ENCODE measurements around the gene TCF3.
"Not testable (repeated sequence)": the region's sequence is repeated elsewhere in the genome, so short reads cannot be mapped to it uniquely, and the experiment has no call there.

TCF3 gene

DNA sequence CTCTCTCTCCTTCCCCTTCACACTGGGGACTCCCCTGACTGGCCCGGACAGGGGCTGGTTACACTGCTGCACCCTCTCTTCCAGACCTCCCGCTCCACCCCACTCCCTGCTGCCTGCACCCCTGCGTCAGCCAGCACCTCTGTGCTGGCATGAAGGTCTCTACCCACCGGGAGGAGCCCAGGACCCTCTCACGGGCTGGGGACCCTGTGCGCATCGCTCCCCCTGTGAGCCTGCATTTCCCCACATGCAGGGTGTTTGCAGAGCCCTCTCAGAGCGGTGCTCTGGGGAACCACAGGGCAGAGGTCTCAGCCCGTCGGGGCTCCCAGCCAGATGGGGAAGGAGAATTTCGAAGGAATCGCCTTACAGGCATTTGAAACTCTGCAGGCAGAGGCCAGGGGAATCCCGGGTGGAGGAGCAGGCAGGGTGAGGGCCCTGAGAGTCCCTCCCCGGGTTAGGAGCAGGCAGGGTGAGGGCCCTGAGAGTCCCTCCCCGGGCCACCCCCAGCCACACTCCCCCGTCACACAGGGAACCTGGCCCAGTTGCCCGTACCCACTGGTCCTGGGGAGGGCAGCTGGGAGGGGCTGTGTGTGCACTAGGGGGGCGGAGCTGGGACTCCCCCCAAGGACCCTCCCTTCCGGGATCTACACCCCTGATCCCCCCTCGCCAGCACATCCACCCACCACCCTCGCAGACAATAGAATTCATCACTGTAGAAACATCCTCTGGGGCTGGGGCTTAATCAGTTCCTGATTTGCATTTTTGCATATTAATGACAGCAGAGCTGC is 16.3 kb upstream of the TCF3 start:
- H3K27ac ChIP-seq (ENCODE audit: low read depth, low read length), result no peak overlapping the region

DNA sequence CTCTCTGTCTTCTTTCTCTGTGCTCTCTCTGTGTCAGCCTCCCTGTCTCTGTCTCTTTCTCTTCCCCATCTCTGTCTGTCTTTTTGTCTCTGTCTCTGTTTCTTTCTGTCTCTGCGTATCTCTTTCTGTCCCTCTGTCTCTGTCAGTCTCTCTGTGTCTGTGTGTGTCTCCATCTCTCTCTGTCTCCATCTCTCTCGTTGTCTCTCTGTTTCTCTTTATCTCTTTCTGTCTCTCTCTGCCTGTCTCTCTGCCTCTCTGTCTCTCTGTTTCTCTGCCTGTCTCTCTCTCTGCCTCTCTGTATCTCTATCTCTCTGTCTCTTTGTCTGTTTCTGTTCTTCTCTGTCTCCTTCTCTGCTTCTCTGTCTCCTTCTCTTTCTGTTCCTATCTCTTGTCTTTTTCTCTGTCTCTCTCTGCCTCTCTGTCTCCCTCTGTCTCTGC is 15.7 kb upstream of the TCF3 start:
- Histone ChIP-seq H3K27ac (ENCODE audit: low read depth, low read length) (no peak overlapping the region), H3K4me3 (ENCODE audit: low read length) (no peak overlapping the region), H3K36me3 (ENCODE audit: control insufficient read depth, insufficient read depth, low read length) (no peaks in the 10 kb centered on the region), H3K27me3 (ENCODE audit: control insufficient read depth, insufficient read depth, low read length) (peaks cover 7% of the 10 kb centered on the region), H3K4me1 (ENCODE audit: control insufficient read depth, insufficient read depth, low read length) (no peaks in the 10 kb centered on the region), H3K9ac (ENCODE audit: low read length) (no peak overlapping the region)

More for the DNA sequence above, 16.3 kb upstream of the TCF3 start:
- Histone ChIP-seq H3K9ac (ENCODE audit: low read length) (no peak overlapping the region), H3K36me3 (ENCODE audit: control insufficient read depth, insufficient read depth, low read length) (no peaks in the 10 kb centered on the region), H3K27me3 (ENCODE audit: control insufficient read depth, insufficient read depth, low read length) (peaks cover 12% of the 10 kb centered on the region), H3K4me3 (ENCODE audit: low read length) (no peak overlapping the region), H3K4me1 (ENCODE audit: control insufficient read depth, insufficient read depth, low read length) (no peaks in the 10 kb centered on the region)

DNA sequence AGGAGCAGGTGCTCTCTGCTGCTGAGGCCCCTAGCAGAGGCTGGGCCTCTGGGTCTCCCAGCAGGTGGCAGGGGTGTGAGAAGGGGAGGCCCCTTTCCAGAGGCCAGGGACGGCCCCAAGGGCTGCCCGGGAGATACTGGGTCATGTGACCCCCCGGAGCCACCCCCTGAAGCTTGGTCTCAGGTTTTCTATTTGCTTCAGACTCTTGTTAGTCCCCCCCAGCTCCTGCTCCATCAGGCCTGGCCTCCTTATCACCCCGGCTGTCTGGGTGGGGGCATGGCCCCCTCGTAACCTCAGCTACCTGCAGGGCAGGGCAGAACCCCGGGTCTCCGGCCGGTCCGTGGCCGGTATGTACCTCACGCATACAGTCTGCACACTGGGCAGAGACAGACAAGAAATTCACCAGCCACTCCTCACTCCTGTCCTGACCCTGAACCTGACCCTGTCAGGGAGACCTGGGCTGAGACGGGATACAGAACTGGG is 13.2 kb upstream of the TCF3 start:
- Histone ChIP-seq H3K27me3 (ENCODE audit: control insufficient read depth, insufficient read depth, low read length) (peaks cover 7% of the 10 kb centered on the region), H3K9ac (ENCODE audit: low read length) (no peak overlapping the region), H3K4me3 (ENCODE audit: low read length) (no peak overlapping the region), H3K36me3 (ENCODE audit: control insufficient read depth, insufficient read depth, low read length) (no peaks in the 10 kb centered on the region), H3K27ac (ENCODE audit: low read depth, low read length) (no peak overlapping the region), H3K4me1 (ENCODE audit: control insufficient read depth, insufficient read depth, low read length) (no peaks in the 10 kb centered on the region)

DNA sequence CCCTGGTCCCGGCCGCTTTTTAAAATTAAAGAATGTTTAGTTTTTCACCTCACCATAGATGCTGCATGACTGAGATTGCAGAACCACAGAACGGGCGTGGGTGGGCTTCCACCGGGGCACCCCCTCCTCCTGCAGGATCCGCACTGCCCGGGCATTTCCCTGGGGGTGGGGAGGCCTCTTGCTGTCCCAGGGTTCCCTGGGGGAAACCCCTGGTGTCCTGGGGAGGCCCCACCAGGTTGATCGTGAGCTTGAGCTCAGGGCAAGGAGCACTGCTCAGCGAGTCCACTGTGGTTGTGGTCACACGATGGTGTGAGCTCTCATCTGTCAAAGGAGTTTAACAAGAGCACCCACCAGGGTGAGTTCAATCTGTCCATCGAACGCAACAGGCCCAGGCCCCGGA is 11.4 kb upstream of the TCF3 start:
- H3K27ac ChIP-seq (ENCODE audit: low read depth, low read length), result no peak overlapping the region
- no peak overlapping the region for H3K4me3 ChIP-seq (ENCODE audit: low read length)
- no peaks in the 10 kb centered on the region for H3K36me3 ChIP-seq (ENCODE audit: control insufficient read depth, insufficient read depth, low read length)
- H3K27me3 ChIP-seq (ENCODE audit: control insufficient read depth, insufficient read depth, low read length), result peaks cover 7% of the 10 kb centered on the region
- H3K9ac ChIP-seq (ENCODE audit: low read length), result no peak overlapping the region
- no peaks in the 10 kb centered on the region for H3K4me1 ChIP-seq (ENCODE audit: control insufficient read depth, insufficient read depth, low read length)

DNA sequence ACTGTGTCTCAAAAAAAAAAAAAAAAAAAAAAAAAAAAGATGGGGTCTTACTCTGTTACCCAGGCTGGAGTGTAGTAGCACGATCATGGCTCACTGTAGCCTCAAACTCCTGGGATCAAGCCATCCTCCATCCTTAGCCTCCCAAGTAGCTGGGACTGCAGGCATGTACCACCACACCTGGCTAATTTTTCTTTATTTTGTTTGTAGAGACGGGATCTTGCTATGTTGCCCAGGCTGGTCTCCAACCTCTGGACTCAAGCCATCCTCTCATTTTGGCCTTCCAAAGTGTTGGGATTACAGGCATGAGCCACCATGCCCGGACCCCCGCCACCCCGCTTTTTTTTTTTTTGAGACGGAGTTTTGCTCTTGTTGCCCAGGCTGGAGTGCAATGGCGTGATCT is 10.8 kb upstream of the TCF3 start:
- not testable (repeated sequence) for H3K9ac ChIP-seq (ENCODE audit: low read length); H3K4me3 ChIP-seq (ENCODE audit: low read length); H3K27ac ChIP-seq (ENCODE audit: low read depth, low read length); H3K27me3 ChIP-seq (ENCODE audit: control insufficient read depth, insufficient read depth, low read length); H3K36me3 ChIP-seq (ENCODE audit: control insufficient read depth, insufficient read depth, low read length); H3K4me1 ChIP-seq (ENCODE audit: control insufficient read depth, insufficient read depth, low read length)

DNA sequence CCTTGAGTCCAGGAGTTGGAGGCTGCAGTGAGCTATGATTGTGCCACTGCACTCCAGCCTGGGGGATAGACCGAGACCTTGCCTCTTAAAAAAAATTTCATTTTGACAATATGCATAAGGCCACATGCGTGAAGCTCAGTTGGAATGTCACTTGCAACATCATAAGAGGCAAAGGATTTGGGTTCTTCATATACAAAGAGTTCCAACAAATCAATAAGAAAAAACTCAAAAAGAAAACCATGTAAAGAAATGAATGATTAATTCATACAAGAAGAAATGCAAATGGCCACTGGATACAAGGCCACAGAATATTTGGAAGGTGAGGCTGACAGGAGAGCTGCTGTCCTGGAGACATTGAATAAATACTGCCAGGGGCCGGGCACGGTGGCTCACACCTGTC is 9.6 kb upstream of the TCF3 start:
- H3K27ac ChIP-seq (ENCODE audit: low read depth, low read length), result no peak overlapping the region
- H3K4me1 ChIP-seq (ENCODE audit: control insufficient read depth, insufficient read depth, low read length), result no peaks in the 10 kb centered on the region
- no peak overlapping the region for H3K9ac ChIP-seq (ENCODE audit: low read length)
- H3K4me3 ChIP-seq (ENCODE audit: low read length), result no peak overlapping the region
- no peaks in the 10 kb centered on the region for H3K27me3 ChIP-seq (ENCODE audit: control insufficient read depth, insufficient read depth, low read length)
- no peaks in the 10 kb centered on the region for H3K36me3 ChIP-seq (ENCODE audit: control insufficient read depth, insufficient read depth, low read length)

DNA sequence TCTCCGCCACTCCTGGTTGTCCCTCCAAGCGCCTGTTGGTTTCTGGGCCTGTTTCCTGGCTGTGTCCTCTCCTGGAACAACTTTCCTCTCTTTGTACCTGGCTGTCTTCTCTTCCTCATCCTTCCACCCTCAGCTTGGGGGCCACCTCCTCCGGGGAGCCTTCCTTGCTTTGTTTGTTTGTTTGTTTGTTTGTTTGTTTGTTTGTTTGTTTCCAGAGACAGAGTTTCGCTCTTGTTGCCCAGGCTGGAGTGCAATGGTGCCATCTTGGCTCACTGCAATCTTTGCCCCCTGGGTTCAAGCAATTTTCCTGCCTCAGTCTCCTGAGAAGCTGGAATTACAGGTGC is 6.6 kb upstream of the TCF3 start:
- Histone ChIP-seq H3K4me3 (ENCODE audit: low read length) (no peak overlapping the region), H3K4me1 (ENCODE audit: control insufficient read depth, insufficient read depth, low read length) (no peaks in the 10 kb centered on the region), H3K9ac (ENCODE audit: low read length) (no peak overlapping the region), H3K27me3 (ENCODE audit: control insufficient read depth, insufficient read depth, low read length) (no peaks in the 10 kb centered on the region), H3K27ac (ENCODE audit: low read depth, low read length) (no peak overlapping the region), H3K36me3 (ENCODE audit: control insufficient read depth, insufficient read depth, low read length) (no peaks in the 10 kb centered on the region)

DNA sequence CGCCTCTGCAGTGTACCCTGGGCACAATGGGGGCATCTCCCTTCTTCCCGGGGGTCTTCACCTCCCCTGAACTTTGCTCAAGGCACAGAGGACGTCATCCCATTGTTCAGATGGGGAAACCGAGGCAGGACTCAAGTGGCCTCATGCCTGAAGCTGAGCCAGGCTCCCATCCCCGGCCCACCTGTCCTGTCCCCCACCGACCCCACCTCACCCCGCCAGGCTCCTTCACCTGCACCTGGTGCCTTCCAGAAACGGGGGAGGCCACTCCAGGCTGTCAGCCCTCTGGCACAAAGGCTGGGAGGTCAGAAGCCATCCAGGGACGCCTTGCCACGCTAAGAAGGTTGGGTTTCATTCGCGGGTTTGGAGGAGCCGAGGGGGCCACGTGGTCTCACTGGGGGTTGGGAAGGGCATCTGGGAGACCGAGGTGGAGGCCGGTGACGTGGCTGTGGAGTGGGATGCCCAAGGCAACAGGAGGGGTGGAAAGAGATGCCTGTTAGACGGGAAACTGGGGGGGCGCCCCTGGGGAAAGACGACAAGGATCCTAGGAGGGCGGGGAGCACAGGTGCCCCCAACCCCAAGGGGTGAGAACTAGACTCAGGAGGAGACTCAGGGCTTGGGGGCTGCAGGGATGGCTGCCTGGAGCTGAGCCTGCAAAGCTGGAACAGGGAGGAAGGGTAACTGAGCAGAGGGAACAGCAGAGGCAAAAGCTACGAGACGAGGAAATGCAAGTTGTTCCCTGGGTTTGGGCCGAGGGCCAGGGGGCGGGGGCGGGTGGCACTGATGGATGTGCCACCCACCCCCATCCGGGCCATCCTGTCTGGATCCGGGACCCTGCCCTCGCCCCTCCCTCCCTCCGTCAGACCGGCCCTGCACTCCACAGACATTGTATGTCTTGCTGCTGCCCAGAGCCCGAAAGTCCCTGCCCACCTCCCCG is 6.0 kb upstream of the TCF3 start:
- Histone ChIP-seq H3K4me1 (ENCODE audit: control insufficient read depth, insufficient read depth, low read length) (no peaks in the 10 kb centered on the region), H3K36me3 (ENCODE audit: control insufficient read depth, insufficient read depth, low read length) (no peaks in the 10 kb centered on the region), H3K27me3 (ENCODE audit: control insufficient read depth, insufficient read depth, low read length) (no peaks in the 10 kb centered on the region), H3K27ac (ENCODE audit: low read depth, low read length) (no peak overlapping the region), H3K9ac (ENCODE audit: low read length) (no peak overlapping the region), H3K4me3 (ENCODE audit: low read length) (no peak overlapping the region)

DNA sequence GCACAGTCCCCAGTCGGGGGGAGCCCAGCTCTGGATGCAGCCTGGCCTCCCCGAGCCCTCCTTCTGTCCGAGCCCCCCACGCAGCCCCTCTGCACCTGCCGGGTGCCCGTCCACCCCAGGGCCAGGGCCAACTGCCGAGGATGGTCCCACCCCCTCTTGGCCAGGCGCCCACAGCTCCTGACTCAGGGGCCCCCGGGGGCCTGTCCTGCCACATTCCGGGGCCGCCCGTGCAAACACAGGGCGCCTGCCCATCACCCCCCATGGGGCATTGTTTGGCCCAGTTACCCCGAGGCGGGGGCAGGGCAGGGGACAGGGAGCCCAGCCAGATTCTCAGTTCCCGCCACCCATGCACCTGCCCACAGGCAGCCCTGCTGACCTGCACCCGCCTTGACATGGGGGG is 5.3 kb upstream of the TCF3 start:
- no peak overlapping the region for H3K27ac ChIP-seq (ENCODE audit: low read depth, low read length)
- H3K9ac ChIP-seq (ENCODE audit: low read length), result no peak overlapping the region
- H3K36me3 ChIP-seq (ENCODE audit: control insufficient read depth, insufficient read depth, low read length), result no peaks in the 10 kb centered on the region
- no peaks in the 10 kb centered on the region for H3K4me1 ChIP-seq (ENCODE audit: control insufficient read depth, insufficient read depth, low read length)
- no peak overlapping the region for H3K4me3 ChIP-seq (ENCODE audit: low read length)
- no peaks in the 10 kb centered on the region for H3K27me3 ChIP-seq (ENCODE audit: control insufficient read depth, insufficient read depth, low read length)

DNA sequence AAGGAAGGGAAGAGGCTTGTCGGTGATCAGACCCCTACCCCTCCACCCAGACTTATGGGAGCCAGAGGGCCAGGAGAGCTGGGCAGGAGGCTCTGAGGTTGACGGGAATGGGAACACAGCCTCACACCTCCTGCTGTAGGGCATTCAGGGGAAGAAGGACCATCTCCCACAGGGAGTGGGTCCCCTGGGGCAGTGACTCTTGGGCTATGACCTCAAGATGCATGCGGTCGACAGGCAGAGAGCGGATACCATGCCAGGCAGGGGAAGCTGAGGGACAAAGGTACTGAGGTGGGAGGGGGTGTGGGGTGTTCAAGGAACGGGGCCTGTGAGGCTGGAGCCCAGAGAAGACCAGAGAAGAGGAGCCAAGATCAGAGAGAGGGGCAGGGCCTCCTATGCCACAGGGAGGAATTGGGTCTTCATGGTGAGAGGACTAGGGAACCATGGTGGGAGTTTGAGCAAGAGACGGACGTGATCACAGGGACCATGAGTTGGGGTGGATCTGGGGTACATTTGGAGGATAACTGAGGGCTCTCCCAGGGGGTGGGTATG is 4.6 kb upstream of the TCF3 start:
- no peak overlapping the region for H3K27ac ChIP-seq (ENCODE audit: low read depth, low read length)
- H3K27me3 ChIP-seq (ENCODE audit: control insufficient read depth, insufficient read depth, low read length), result no peaks in the 10 kb centered on the region
- no peaks in the 10 kb centered on the region for H3K36me3 ChIP-seq (ENCODE audit: control insufficient read depth, insufficient read depth, low read length)
- H3K4me1 ChIP-seq (ENCODE audit: control insufficient read depth, insufficient read depth, low read length), result no peaks in the 10 kb centered on the region
- H3K4me3 ChIP-seq (ENCODE audit: low read length), result no peak overlapping the region
- H3K9ac ChIP-seq (ENCODE audit: low read length), result no peak overlapping the region

DNA sequence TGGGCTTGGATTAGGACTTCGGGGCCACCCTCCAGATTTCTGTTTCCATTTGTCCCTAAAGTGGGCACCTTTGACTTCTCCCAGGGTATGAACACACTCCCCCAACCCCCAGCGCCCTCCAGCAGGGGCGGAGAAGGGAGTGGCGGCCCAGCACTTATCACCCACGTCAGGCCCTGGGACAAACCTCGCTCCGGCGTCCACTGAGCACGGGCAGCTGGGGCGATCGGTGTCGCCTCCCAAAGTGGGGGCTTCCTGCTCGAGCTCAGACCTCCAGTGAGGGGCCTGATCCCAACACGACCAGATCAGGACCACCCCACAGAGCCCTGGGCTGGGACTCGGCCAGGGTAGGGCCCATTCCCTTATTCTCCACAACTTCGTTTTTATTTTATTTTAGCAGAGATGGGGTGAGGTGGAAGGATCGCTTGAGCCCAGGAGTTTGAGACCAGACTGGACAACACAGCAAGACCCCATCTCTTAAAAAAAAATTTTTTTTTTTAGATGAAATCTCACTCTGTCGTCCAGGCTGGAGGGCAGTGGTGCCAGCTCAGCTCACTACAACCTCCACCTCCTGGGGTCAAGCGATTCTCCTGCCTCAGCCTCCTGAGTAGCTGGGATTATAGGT is 3.7 kb upstream of the TCF3 start:
- Histone ChIP-seq H3K4me3 (ENCODE audit: low read length) (no peak overlapping the region), H3K4me1 (ENCODE audit: control insufficient read depth, insufficient read depth, low read length) (no peaks in the 10 kb centered on the region), H3K9ac (ENCODE audit: low read length) (no peak overlapping the region), H3K27me3 (ENCODE audit: control insufficient read depth, insufficient read depth, low read length) (no peaks in the 10 kb centered on the region), H3K27ac (ENCODE audit: low read depth, low read length) (no peak overlapping the region), H3K36me3 (ENCODE audit: control insufficient read depth, insufficient read depth, low read length) (no peaks in the 10 kb centered on the region)
